IMR-90 (cell line): ENCODE measurements around the gene ANXA4. TPM values are rescaled to one million over a fixed set of nuclear protein-coding genes. Genes with fewer than 3 reads are reported as not detected.

Source experiments
- ATAC-seq: fragments of 200-7000 bp; cut with Tn5 transposase; 2 replicates; pipeline ENCODE4 v1.9.1; 2020; ENCODE audit warnings: low read depth, mild to moderate bottlenecking, moderate library complexity
- BruUV-seq: library from RNA; stranded (reverse); fragments of 400-500 nt; replicated peaks from 2 replicates; lab custom pipeline; 2021; lab: Mats Ljungman, UMichigan
- CTCF ChIA-PET: fragments of 300-600 bp; formaldehyde crosslinking; extraction: SDS; loops from one replicate; lab custom pipeline; 2021; ENCODE audit warnings: antibody characterized with exemption; lab: Yijun Ruan, JAX
- POLR2A ChIA-PET: fragments of 300-600 bp; sonication (Branson Sonifier 250); formaldehyde crosslinking; loops from one replicate; lab custom pipeline; 2022; ENCODE audit warnings: antibody characterized with exemption; ENCODE audit not compliant: unreplicated experiment; lab: Charles Lee
- DNase-seq: peaks from one replicate; pipeline ENCODE4 v3.0.0; 2013
- H2AFZ ChIP-seq: replicated peaks from 2 replicates; pipeline ENCODE3; 2013; ENCODE audit warnings: low read length, mild to moderate bottlenecking; ENCODE audit not compliant: poor library complexity
- H2AK5ac ChIP-seq: 2 replicates; pipeline ENCODE4 v1.6.1; 2013; ENCODE audit warnings: low read depth, low read length, inconsistent platforms
- H2AK9ac ChIP-seq: replicated peaks from 2 replicates; pipeline ENCODE3; 2013; ENCODE audit warnings: mild to moderate bottlenecking, low read depth, low read length, moderate library complexity; ENCODE audit not compliant: poor library complexity
- H2BK120ac ChIP-seq: 2 replicates; pipeline ENCODE4 v1.6.1; 2013; ENCODE audit warnings: low read depth, low read length, inconsistent platforms
- H2BK15ac ChIP-seq: 3 replicates; pipeline ENCODE4 v1.6.1; 2013; ENCODE audit warnings: low read depth, low read length, inconsistent platforms
- H2BK20ac ChIP-seq: 2 replicates; pipeline ENCODE4 v1.6.1; 2013; ENCODE audit warnings: low read depth, mild to moderate bottlenecking, inconsistent platforms, low read length, moderate library complexity
- H2BK5ac ChIP-seq: 2 replicates; pipeline ENCODE4 v1.6.1; 2013; ENCODE audit warnings: mild to moderate bottlenecking, low read depth, low read length, inconsistent platforms; ENCODE audit not compliant: poor library complexity, severe bottlenecking
- H3K14ac ChIP-seq: replicated peaks from 2 replicates; pipeline ENCODE4 v1.6.1; 2013; ENCODE audit warnings: low read depth, low read length, inconsistent platforms
- H3K18ac ChIP-seq: 2 replicates; pipeline ENCODE4 v1.6.1; 2013; ENCODE audit warnings: low read depth, low read length, control low read depth
- H3K23ac ChIP-seq: 2 replicates; pipeline ENCODE4 v1.6.1; 2013; ENCODE audit warnings: low read depth, low read length, inconsistent platforms
- H3K27ac ChIP-seq: 2 replicates; pipeline ENCODE4 v1.5.1; 2013; ENCODE audit warnings: mild to moderate bottlenecking, control low read depth, low read length; ENCODE audit not compliant: insufficient read depth
- H3K27me3 ChIP-seq: 2 replicates; pipeline ENCODE4 v1.6.1; 2013; ENCODE audit warnings: low read length; ENCODE audit not compliant: control insufficient read depth, insufficient read depth
- H3K36me3 ChIP-seq: 2 replicates; pipeline ENCODE4 v1.6.1; 2013; ENCODE audit warnings: low read length, mixed read lengths; ENCODE audit not compliant: control insufficient read depth, insufficient read depth
- H3K4ac ChIP-seq: 2 replicates; pipeline ENCODE4 v1.6.1; 2013; ENCODE audit warnings: low read depth, low read length, inconsistent platforms
- H3K4me1 ChIP-seq: 2 replicates; pipeline ENCODE4 v1.6.1; 2013; ENCODE audit warnings: low read length, mixed read lengths; ENCODE audit not compliant: control insufficient read depth, insufficient read depth
- H3K4me2 ChIP-seq: 2 replicates; pipeline ENCODE4 v1.6.1; 2013; ENCODE audit warnings: low read depth, mild to moderate bottlenecking, control low read depth, low read length, moderate library complexity
- H3K4me3 ChIP-seq: 2 replicates; pipeline ENCODE4 v1.5.1; 2013; ENCODE audit warnings: low read depth, mild to moderate bottlenecking, control low read depth, low read length, moderate library complexity; ENCODE audit not compliant: insufficient read depth
- H3K56ac ChIP-seq: 2 replicates; pipeline ENCODE4 v1.6.1; 2013; ENCODE audit warnings: low read length, inconsistent platforms; ENCODE audit not compliant: insufficient read depth; ENCODE audit errors: extremely low read depth
- H3K79me1 ChIP-seq, 2 experiments: 2 replicates each; pipeline ENCODE4 v1.6.1; 2013; ENCODE audit warnings: low read length in 2 of 2, inconsistent platforms in 1 of 2, low read depth in 1 of 2
- H3K9ac ChIP-seq: 2 replicates; pipeline ENCODE4 v1.6.1; 2013; ENCODE audit warnings: low read depth, low read length, control low read depth
- H3K9me1 ChIP-seq: 2 replicates; pipeline ENCODE4 v1.6.1; 2013; ENCODE audit warnings: low read length, inconsistent platforms; ENCODE audit not compliant: insufficient read depth
- H3K9me3 ChIP-seq: 2 replicates; pipeline ENCODE4 v1.6.1; 2013; ENCODE audit warnings: low read length; ENCODE audit not compliant: control insufficient read depth, insufficient read depth
- H4K20me1 ChIP-seq: 2 replicates; pipeline ENCODE4 v1.6.1; 2013; ENCODE audit warnings: low read length, inconsistent platforms; ENCODE audit not compliant: insufficient read depth
- H4K5ac ChIP-seq: 2 replicates; pipeline ENCODE4 v1.6.1; 2013; ENCODE audit warnings: mild to moderate bottlenecking, low read depth, low read length, control low read depth
- H4K8ac ChIP-seq, 2 experiments: 2 replicates each; pipeline ENCODE4 v1.6.1; 2013; ENCODE audit warnings: low read depth in 2 of 2, low read length in 2 of 2, control low read depth in 1 of 2, inconsistent platforms in 1 of 2
- H4K91ac ChIP-seq: 2 replicates; pipeline ENCODE4 v1.6.1; 2013; ENCODE audit warnings: low read depth, low read length, inconsistent platforms; ENCODE audit not compliant: insufficient read depth
- POLR2A ChIP-seq: IDR thresholded peaks from 2 replicates; pipeline ENCODE4 v1.6.1; 2012; ENCODE audit warnings: mild to moderate bottlenecking, low read depth, low read length
- RAD21 ChIP-seq: IDR thresholded peaks from 2 replicates; pipeline ENCODE4 v1.6.1; 2012; ENCODE audit warnings: low read length, improper control_type of control experiment
- RFX5 ChIP-seq: IDR thresholded peaks from 2 replicates; pipeline ENCODE4 v1.8.0; 2012; ENCODE audit warnings: low read depth, mild to moderate bottlenecking, low read length, moderate library complexity
- SMC3 ChIP-seq: fragments of 150-350 bp; IDR thresholded peaks from 2 replicates; pipeline ENCODE4 v1.6.1; 2016; ENCODE audit warnings: low read depth, mild to moderate bottlenecking, antibody characterized with exemption, low read length, moderate library complexity
- WGBS, 2 experiments: methylation state at CpG; one replicate each; pipeline versions ENCODE4 v1.1.5 to v1.1.7; 2013; ENCODE audit warnings: missing lambda C conversion rate in 2 of 2; ENCODE audit not compliant: insufficient read length in 1 of 2; ENCODE audit errors: extremely low coverage in 2 of 2; 5-methylcytosine and 5-hydroxymethylcytosine counted together
- dilution Hi-C: fragments of 300-500 bp; cut with HindIII; formaldehyde crosslinking; loops from one replicate; pipeline ENCODE4 v1.14.3; 2018; ENCODE audit warnings: low sequenced_read_pairs; ENCODE audit not compliant: unreplicated experiment
- in situ Hi-C: fragments of 300-500 bp; cut with MboI; formaldehyde crosslinking; loops from 3 replicates; pipeline ENCODE4 v1.14.3; 2019; ENCODE audit warnings: low sequenced_read_pairs, inconsistent platforms, mixed read lengths
- intact Hi-C: fragments of 100-400 bp; cut with micrococcal nuclease; formaldehyde crosslinking; loops from 2 replicates; pipeline ENCODE4 v1.10.0; 2022
- polyA plus RNA-seq, 3 experiments: library from polyadenylated mRNA; depleted of rRNA; stranded (reverse); fragments of >200 nt; gene quantifications; 2 replicates each; pipeline ENCODE4 v1.2.3, GENCODE V29; 2012; ENCODE audit warnings: low replicate concordance in 1 of 3
- total RNA-seq: library from RNA; depleted of rRNA; stranded (reverse); fragments of >200 nt; gene quantifications from 2 replicates; pipeline ENCODE4 v1.2.3, GENCODE V29; 2012

ANXA4 gene
- total and polyA plus RNA-seq, 2 of the 4 experiments (the other 2 are of a cell fraction), result 22.2 to 72.0 TPM

GRCh38 chr2:69776886-69777785 is 35.2 kb downstream of the ANXA4 start:
- Histone ChIP-seq H2BK15ac (no peak overlapping the region), H3K36me3 (no peaks in the 10 kb centered on the region), H4K91ac (no peak overlapping the region), H3K27ac (no peak overlapping the region), H4K20me1 (peaks cover 3% of the 10 kb centered on the region; the same call in 1 of the 2 replicates), H3K27me3 (no peaks in the 10 kb centered on the region), H3K9ac (no peak overlapping the region), H3K23ac (no peak overlapping the region), H3K4me1 (peaks cover 9% of the 10 kb centered on the region), H3K4me3 (no peak overlapping the region), H3K56ac (no peak overlapping the region), H2BK20ac (no peak overlapping the region), H3K4ac (no peak overlapping the region), H4K8ac (no peak overlapping the region), H3K9me3 (no peaks in the 10 kb centered on the region; the same call in 1 of the 2 replicates), H2AK5ac (no peak overlapping the region), H3K4me2 (no peak overlapping the region), H3K79me1 (peaks cover 6 to 37% of the 10 kb centered on the region in 2 experiments; a peak in 3 of 4 replicates), H4K5ac (no peak overlapping the region), H3K18ac (no peak overlapping the region), H2BK120ac (no peak overlapping the region), H2AK9ac (no peak overlapping the region), H3K9me1 (peaks cover 13% of the 10 kb centered on the region), H2BK5ac (no peak overlapping the region), H2AFZ (no peak overlapping the region), H3K14ac (no peak overlapping the region)
- 50% methylated on average over 1 of the region's 9 CpGs; no CpG with 5 or more reads in 1 of the 2 experiments for WGBS, 2 experiments
- TF ChIP-seq RFX5 (no peak), POLR2A (no peak), RAD21 (no peak), SMC3 (no peak)
- no peak for DNase-seq
- dilution Hi-C loops (no loop called here), in situ Hi-C loops (no loop called here), intact Hi-C loops (no loop called here)
- ChIA-PET CTCF (no interaction called here), POLR2A (no interaction called here)
- no peak for ATAC-seq
- BruUV-seq, result no TSS peak
